SK-N-SH (cell line): Measurements from ENCODE around the gene GRID2IP. TPM values are rescaled to one million over a fixed set of nuclear protein-coding genes. Genes with fewer than 3 reads are reported as not detected.

Experiments used
- CTCF ChIA-PET: fragments of 300-600, 350-600 bp; formaldehyde crosslinking; extraction: SDS; loops from one replicate; lab custom pipeline; 2021; lab: Yijun Ruan, JAX
- POLR2A ChIA-PET: fragments of 350-600 bp; sonication (Branson Sonifier 250); formaldehyde crosslinking; extraction: SDS; loops from one replicate; lab custom pipeline; 2020; ENCODE audit warnings: antibody characterized with exemption, inconsistent platforms; lab: Yijun Ruan, JAX
- DNase-seq: peaks from one replicate; pipeline ENCODE4 v3.0.0; 2012
- H2AFZ ChIP-seq: fragments of 200-600 bp; sonication (generic); 2 replicates; pipeline ENCODE4 v1.8.1; 2016; ENCODE audit warnings: antibody characterized with exemption, mild to moderate bottlenecking, low read depth
- H3F3A ChIP-seq: fragments of 200-600 bp; sonication (generic); replicated peaks from 2 replicates; pipeline ENCODE3; 2016; ENCODE audit warnings: antibody characterized with exemption, mild to moderate bottlenecking; ENCODE audit not compliant: insufficient read depth
- H3K27ac ChIP-seq, 2 experiments: fragments of 200-500 bp in 1 of 2; fragments of 200-600 bp in 1 of 2; sonication (Bioruptor generic) in 1 of 2; sonication (generic), shearing (Covaris generic) in 1 of 2; 2 replicates each; pipeline versions ENCODE4 v1.5.1 to v1.6.1; 2014 to 2016; ENCODE audit warnings: low read depth in 2 of 2, inconsistent platforms in 1 of 2, low read length in 1 of 2, mild to moderate bottlenecking in 1 of 2, mixed read lengths in 1 of 2
- H3K27me3 ChIP-seq: fragments of 200-600 bp; sonication (generic), shearing (Covaris generic); 2 replicates; pipeline ENCODE4 v1.6.1; 2016; ENCODE audit warnings: mixed run types; ENCODE audit not compliant: insufficient read depth
- H3K36me3 ChIP-seq, 2 experiments: fragments of 200-500 bp in 1 of 2; fragments of 200-600 bp in 1 of 2; sonication (Bioruptor generic) in 1 of 2; sonication (generic) in 1 of 2; replicated peaks in 1 of 2; 2 replicates each; pipeline versions ENCODE3 to v1.5.1; 2014 to 2016; ENCODE audit warnings: low read length in 1 of 2, mild to moderate bottlenecking in 1 of 2; ENCODE audit not compliant: insufficient read depth in 2 of 2, control insufficient read depth in 1 of 2
- H3K4me1 ChIP-seq, 2 experiments: fragments of 200-500 bp in 1 of 2; fragments of 200-600 bp in 1 of 2; sonication (Bioruptor generic) in 1 of 2; sonication (generic), shearing (Covaris generic) in 1 of 2; 2 replicates each; pipeline versions ENCODE4 v1.5.1 to v1.6.1; 2014 to 2016; ENCODE audit warnings: low read depth in 1 of 2, low read length in 1 of 2, mixed run types in 1 of 2; ENCODE audit not compliant: insufficient read depth in 2 of 2, control insufficient read depth in 1 of 2
- H3K4me2 ChIP-seq: fragments of 200-600 bp; sonication (generic), shearing (Covaris generic); 2 replicates; pipeline ENCODE4 v1.6.1; 2017; ENCODE audit warnings: mixed run types
- H3K4me3 ChIP-seq, 2 experiments: fragments of 200-500 bp in 1 of 2; fragments of 200-600 bp in 1 of 2; sonication (Bioruptor generic) in 1 of 2; sonication (generic), shearing (Covaris generic) in 1 of 2; 2 replicates each; pipeline versions ENCODE4 v1.5.1 to v1.8.1; 2014 to 2016; ENCODE audit warnings: low read depth in 2 of 2, inconsistent platforms in 1 of 2, low read length in 1 of 2, mild to moderate bottlenecking in 1 of 2, mixed read lengths in 1 of 2, moderate library complexity in 1 of 2
- H3K79me2 ChIP-seq: fragments of 200-600 bp; sonication (generic); 2 replicates; pipeline ENCODE4 v1.8.1; 2017; ENCODE audit warnings: mild to moderate bottlenecking; ENCODE audit not compliant: insufficient read depth
- H3K9ac ChIP-seq: fragments of 200-600 bp; sonication (generic); 2 replicates; pipeline ENCODE4 v1.6.1; 2017; ENCODE audit warnings: mixed run types
- H3K9me2 ChIP-seq: fragments of 200-600 bp; sonication (generic); 2 replicates; pipeline ENCODE4 v1.6.1; 2017; ENCODE audit warnings: mixed run types
- H3K9me3 ChIP-seq: fragments of 200-600 bp; sonication (generic); 2 replicates; pipeline ENCODE4 v1.6.1; 2017; ENCODE audit warnings: mixed run types, mild to moderate bottlenecking, moderate library complexity
- H4K20me1 ChIP-seq: fragments of 200-600 bp; sonication (generic); 2 replicates; pipeline ENCODE4 v1.6.1; 2017; ENCODE audit warnings: mild to moderate bottlenecking, mixed run types; ENCODE audit not compliant: insufficient read depth
- ELF1 ChIP-seq: IDR thresholded peaks from 2 replicates; pipeline ENCODE4 v1.4.0; 2012
- EZH2phosphoT487 ChIP-seq: fragments of 200-600 bp; sonication (generic); IDR thresholded peaks from 2 replicates; pipeline ENCODE4 v1.6.1; 2017; ENCODE audit warnings: low read depth, mixed run types, mild to moderate bottlenecking, antibody characterized with exemption, moderate library complexity, borderline replicate concordance
- FOSL2 ChIP-seq: IDR thresholded peaks from 2 replicates; pipeline ENCODE4 v1.4.0; 2012; ENCODE audit warnings: low read depth, mild to moderate bottlenecking, moderate library complexity, borderline replicate concordance
- MAX ChIP-seq: IDR thresholded peaks from 2 replicates; pipeline ENCODE4 v1.4.0; 2012; ENCODE audit warnings: low read depth
- MEF2A ChIP-seq: IDR thresholded peaks from 2 replicates; pipeline ENCODE4 v1.4.0; 2012; ENCODE audit warnings: low read depth, borderline replicate concordance
- MXI1 ChIP-seq: IDR thresholded peaks from 2 replicates; pipeline ENCODE4 v1.6.1; 2012; ENCODE audit warnings: mild to moderate bottlenecking, low read depth, low read length, improper control_type of control experiment
- NFIC ChIP-seq: IDR thresholded peaks from 2 replicates; pipeline ENCODE4 v1.4.0; 2012; ENCODE audit warnings: borderline replicate concordance
- PBX3 ChIP-seq: IDR thresholded peaks from 2 replicates; pipeline ENCODE4; 2012
- RAD21 ChIP-seq: IDR thresholded peaks from 2 replicates; pipeline ENCODE4 v1.6.1; 2012; ENCODE audit warnings: mild to moderate bottlenecking, low read length
- RCOR1 ChIP-seq: fragments of 150-350 bp; IDR thresholded peaks from 2 replicates; pipeline ENCODE4 v1.6.1; 2017; ENCODE audit warnings: antibody characterized with exemption, low read length
- TAF1 ChIP-seq: IDR thresholded peaks from 2 replicates; pipeline ENCODE4 v1.6.1; 2012; ENCODE audit warnings: low read depth, mild to moderate bottlenecking, low read length, moderate library complexity, borderline replicate concordance
- TCF12 ChIP-seq: IDR thresholded peaks from 2 replicates; pipeline ENCODE4 v1.4.0; 2012
- TEAD4 ChIP-seq: IDR thresholded peaks from 2 replicates; pipeline ENCODE4 v1.4.0; 2012; ENCODE audit warnings: mild to moderate bottlenecking, borderline replicate concordance; ENCODE audit not compliant: insufficient read depth
- YY1 ChIP-seq: IDR thresholded peaks from 2 replicates; pipeline ENCODE4 v1.4.0; 2012; ENCODE audit warnings: low read depth, mild to moderate bottlenecking
- ZBTB33 ChIP-seq: IDR thresholded peaks from 2 replicates; pipeline ENCODE4 v1.4.0; 2012; ENCODE audit warnings: low read depth, borderline replicate concordance
- WGBS: methylation state at CpG from one replicate; pipeline ENCODE4 v1.1.6; 2017; ENCODE audit warnings: low lambda C conversion rate; 5-methylcytosine and 5-hydroxymethylcytosine counted together
- polyA plus RNA-seq, 3 experiments: library from polyadenylated mRNA; depleted of rRNA; stranded (reverse); fragments of >200 nt; gene quantifications; 2 replicates each; pipeline ENCODE4 v1.2.3, GENCODE V29; 2012
- TF ChIP-seq, protein P1 (sequence below): IDR thresholded peaks from 2 replicates; pipeline ENCODE4 v1.4.0; 2012; ENCODE audit warnings: low read depth, borderline replicate concordance
- TF ChIP-seq, protein P2 (sequence below): fragments of 150-350 bp; IDR thresholded peaks from 2 replicates; pipeline ENCODE4 v1.6.1; 2017; ENCODE audit warnings: antibody characterized with exemption, low read length, low read depth, borderline replicate concordance

The GRID2IP gene
- polyA plus RNA-seq, 1 of the 3 experiments (the other 2 are of a cell fraction), result 0.03 TPM

DNA sequence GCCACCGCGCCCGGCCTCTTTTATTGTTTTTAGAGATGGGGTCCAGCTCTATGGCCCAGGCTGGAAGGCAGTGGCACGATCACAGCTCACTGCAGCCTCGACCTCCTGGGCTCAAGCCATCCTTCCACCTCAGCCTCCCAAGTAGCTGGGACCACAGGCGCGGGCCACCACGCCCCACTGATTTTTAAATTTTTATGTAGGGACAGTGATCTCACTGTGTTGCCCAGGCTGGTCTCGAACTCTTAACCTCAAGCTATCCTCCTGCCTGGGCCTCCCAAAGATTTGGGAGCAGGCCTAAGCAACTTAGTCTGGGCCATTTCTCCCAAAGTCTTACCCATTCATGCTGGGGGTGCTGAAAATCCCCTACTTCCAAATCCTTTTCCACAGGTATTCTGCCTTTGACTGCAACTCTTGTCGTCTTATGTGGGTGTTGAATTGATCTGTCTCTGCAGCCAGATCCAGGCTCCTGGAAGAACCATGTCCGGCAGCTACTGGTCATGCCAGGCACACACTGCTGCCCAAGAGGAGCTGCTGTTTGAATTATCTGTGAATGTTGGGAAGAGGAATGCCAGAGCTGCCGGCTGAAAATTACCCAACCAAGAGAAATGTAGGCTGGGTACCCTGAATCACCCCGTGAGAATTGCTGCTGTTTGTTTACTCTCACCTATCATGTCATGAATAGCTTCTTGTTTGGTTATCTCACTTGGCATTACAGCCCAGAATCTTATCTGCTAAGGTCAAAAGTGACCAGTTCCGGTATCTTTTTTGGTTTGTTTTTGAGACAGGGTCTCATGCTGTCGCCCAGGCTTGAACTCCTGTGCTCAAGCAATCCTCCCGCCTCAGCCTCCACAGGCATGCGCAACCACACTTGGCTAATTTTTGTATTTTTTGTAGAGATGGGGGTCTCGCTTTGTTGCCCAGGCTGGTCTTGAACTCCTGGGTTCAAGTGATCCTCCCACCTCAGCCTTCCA is 27.1 kb upstream of the GRID2IP start:
- H3K9ac ChIP-seq, result peak overlapping the region; percentile 88
- peak overlapping the region in 1 of 2 experiments; percentile 89; a peak in 2 of 4 replicates for H3K27ac ChIP-seq
- CTCF ChIA-PET, result interaction anchor here (0.7 to 9.7 kb wide), 10 partner anchors 12 to 73 kb away, joined by 3 to 85 read pairs (median 4); partner anchors contain the start of gene INTS15

DNA sequence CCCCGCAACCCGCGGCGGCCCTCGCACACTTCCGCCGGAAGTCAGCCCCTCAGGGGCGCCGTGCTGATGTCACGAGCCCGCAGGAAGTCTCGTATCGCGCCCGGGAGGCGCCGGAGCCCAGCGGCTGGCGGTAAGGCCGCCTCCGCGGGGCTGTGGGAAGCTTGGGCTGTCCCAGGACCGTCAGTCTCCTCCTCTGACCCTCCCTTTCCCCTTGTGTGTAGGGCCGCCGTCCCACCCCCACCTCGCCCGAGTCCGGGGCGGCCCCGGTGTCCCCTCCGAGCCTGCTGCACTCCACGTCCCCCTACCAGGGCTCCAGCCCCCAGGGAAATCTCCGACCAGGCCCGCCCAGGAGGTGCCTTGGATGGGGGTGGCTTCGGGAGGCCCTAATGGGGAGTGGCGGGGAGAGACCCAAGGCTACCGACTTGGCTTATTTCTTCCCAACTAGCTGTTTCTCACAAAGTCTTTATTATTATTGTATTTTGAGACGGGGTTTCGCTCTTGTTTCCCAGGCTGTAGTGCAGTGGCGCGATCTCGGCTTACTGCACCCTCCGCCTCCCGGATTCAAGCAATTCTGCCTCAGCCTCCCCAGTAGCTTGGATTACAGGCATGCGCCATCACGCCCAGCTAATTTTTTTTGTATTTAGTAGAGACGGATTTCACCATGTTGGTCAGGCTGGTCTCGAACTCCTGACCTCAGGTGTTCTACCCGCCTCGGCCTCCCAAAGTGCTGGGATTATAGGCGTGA is 26.3 kb upstream of the GRID2IP start, which contains the start of gene ZDHHC4:
Gene ZDHHC4 (plus strand): TSS at position 86 of the 745 bp plus-strand sequence. CDS start 3,108 bp downstream, outside the sequence.
- peaks cover 0 to 7% of the 10 kb centered on the region in 2 experiments; a peak in 1 of 4 replicates for H3K4me1 ChIP-seq
- no peaks in the 10 kb centered on the region for H3K9me3 ChIP-seq
- H4K20me1 ChIP-seq, result no peaks in the 10 kb centered on the region
- peak within 1 kb of the TSS; percentile 76 for H3K4me2 ChIP-seq
- peaks cover 13% of the 10 kb centered on the region; the same call in 1 of the 2 replicates for H3K79me2 ChIP-seq
- H3K4me3 ChIP-seq, result peak within 1 kb of the TSS; percentile 62 to 87
- peak within 1 kb of the TSS; percentile 90 for H2AFZ ChIP-seq
- H3K27me3 ChIP-seq, result no peaks in the 10 kb centered on the region
- H3K9ac ChIP-seq, result peak within 1 kb of the TSS; percentile 88
- H3K36me3 ChIP-seq, result peaks cover 19 to 20% of the 10 kb centered on the region in 2 experiments
- peak; percentile 99 for DNase-seq
- WGBS, result 16% methylated on average over 41 of the region's 51 CpGs
- H3K9me2 ChIP-seq, result no peaks in the 10 kb centered on the region
- peaks cover 27% of the 10 kb centered on the region for H3F3A ChIP-seq
- ChIA-PET POLR2A (interaction anchor here (1.2 to 2.7 kb wide), 2 partner anchors 12 to 19 kb away, joined by 4 to 16 read pairs; partner anchors contain the start of gene INTS15), CTCF (interaction anchor here (0.9 to 9.7 kb wide), 7 partner anchors 12 to 67 kb away, joined by 3 to 85 read pairs (median 8); partner anchors contain the start of gene INTS15)
- H3K27ac ChIP-seq, result peak within 1 kb of the TSS; percentile 80 to 89
- peak; percentile 76; the same call in 1 of the 2 replicates for TF ChIP-seq MXI1
- 0 out of 2 replicates have a peak, but pooled peaks have one; percentile 31 for TF ChIP-seq TEAD4
- TF ChIP-seq ZBTB33, result peak; percentile 90
- no peak for TF ChIP-seq RAD21
- TF ChIP-seq ELF1, result peak; percentile 79
- TF ChIP-seq, protein P1, sequence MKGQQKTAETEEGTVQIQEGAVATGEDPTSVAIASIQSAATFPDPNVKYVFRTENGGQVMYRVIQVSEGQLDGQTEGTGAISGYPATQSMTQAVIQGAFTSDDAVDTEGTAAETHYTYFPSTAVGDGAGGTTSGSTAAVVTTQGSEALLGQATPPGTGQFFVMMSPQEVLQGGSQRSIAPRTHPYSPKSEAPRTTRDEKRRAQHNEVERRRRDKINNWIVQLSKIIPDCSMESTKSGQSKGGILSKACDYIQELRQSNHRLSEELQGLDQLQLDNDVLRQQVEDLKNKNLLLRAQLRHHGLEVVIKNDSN, result peak; percentile 59; the same call in 1 of the 2 replicates
- TF ChIP-seq, protein P2, sequence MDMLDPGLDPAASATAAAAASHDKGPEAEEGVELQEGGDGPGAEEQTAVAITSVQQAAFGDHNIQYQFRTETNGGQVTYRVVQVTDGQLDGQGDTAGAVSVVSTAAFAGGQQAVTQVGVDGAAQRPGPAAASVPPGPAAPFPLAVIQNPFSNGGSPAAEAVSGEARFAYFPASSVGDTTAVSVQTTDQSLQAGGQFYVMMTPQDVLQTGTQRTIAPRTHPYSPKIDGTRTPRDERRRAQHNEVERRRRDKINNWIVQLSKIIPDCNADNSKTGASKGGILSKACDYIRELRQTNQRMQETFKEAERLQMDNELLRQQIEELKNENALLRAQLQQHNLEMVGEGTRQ, result no peak; the same call in 1 of the 2 replicates
- TF ChIP-seq MEF2A, result peak; percentile 23; the same call in 1 of the 2 replicates
- TF ChIP-seq NFIC, result no peak
- TF ChIP-seq TAF1, result peak; percentile 91

More for the DNA sequence above, 27.1 kb upstream of the GRID2IP start:
- H3K9me3 ChIP-seq, result no peaks in the 10 kb centered on the region
- peaks cover 13% of the 10 kb centered on the region; the same call in 1 of the 2 replicates for H3K79me2 ChIP-seq
- H3K9me2 ChIP-seq, result no peaks in the 10 kb centered on the region
- no peaks in the 10 kb centered on the region for H3K27me3 ChIP-seq
- H3K36me3 ChIP-seq, result peaks cover 22 to 28% of the 10 kb centered on the region in 2 experiments
- no peaks in the 10 kb centered on the region for H4K20me1 ChIP-seq
- peak overlapping the region; percentile 76 for H3K4me2 ChIP-seq
- TF ChIP-seq TCF12 (no peak), MAX (no peak), PBX3 (no peak), FOSL2 (no peak), TAF1 (no peak), YY1 (no peak), RCOR1 (no peak), EZH2phosphoT487 (no peak)
- H3K4me3 ChIP-seq, result peak overlapping the region; percentile 62 to 87
- WGBS, result 89% methylated on average over 18 of the region's 18 CpGs
- no peak for DNase-seq
- peak overlapping the region; percentile 90 for H2AFZ ChIP-seq
- POLR2A ChIA-PET, result interaction anchor here (1.2 to 2.7 kb wide), 2 partner anchors 11 to 19 kb away, joined by 4 to 16 read pairs; partner anchors contain the start of gene INTS15
- H3K4me1 ChIP-seq, result peaks cover 0 to 7% of the 10 kb centered on the region in 2 experiments; a peak in 1 of 4 replicates
- peaks cover 27% of the 10 kb centered on the region for H3F3A ChIP-seq
